ENCODE data around the gene HOXB5.

The HOXB5 gene

DNA sequence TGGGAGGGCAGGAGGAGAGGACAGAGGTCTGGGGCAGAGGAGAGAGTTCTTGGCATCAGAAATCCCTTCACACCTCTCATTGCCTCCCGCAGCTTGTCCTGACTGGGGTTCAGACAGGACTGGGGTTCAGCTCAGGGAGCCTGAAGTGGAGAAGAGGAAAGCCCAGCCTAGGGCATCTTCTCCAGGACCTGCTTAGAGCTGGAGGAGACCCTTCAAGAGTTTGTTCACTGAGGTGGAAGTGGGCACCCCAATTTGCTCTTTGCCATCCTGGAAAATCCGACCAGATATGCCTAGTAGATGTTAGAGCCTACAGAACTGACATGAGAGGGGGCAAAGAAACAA lies 5.5 kb downstream of the HOXB5 start:
- no peak for DNase-seq

DNA sequence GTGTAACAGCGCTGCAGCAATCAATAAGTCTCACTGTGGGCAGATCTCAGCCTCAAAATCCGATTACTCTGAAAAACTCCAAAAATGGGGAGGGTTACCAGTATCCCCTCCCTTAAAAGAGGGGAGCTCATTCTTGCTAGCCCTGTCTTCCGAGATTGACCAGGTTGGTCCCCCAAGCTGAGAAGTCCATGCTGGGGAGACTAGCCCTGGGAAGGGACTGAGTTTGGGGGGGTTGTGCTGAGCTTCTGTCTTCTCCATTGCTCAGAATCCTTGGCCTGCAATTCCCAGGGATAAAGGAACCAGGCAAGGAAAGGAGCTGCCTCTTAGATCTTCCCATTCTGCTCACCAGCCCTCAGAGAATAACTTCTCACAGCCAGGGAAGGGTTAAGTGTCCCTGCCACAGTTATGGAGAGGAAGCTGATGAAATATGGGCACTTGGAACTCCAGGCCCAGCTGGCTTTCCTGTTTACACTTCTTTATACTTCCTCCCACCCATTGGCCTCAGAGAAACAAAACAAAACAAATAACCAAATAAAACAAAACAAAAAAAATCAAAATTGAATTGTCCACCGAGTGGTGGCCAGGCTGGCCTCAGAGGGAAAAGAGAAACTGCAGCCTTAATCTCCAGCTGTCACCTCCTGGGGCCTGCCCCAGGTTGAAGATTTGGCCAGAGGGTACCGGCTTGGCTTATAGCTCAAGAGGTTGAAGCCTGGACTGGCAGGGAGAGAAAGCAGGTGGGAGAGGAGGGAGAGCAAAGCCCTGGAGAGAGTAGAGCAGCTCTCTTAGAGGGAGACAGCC lies 6.1 kb downstream of the HOXB5 start:
- DNase-seq, result no peak

- DNase-seq, result no peak
These were observed 7.0 kb downstream of the HOXB5 start for GRCh38 chr17:48586355-48587258.

- no peak for DNase-seq
These were observed 9.3 kb downstream of the HOXB5 start for GRCh38 chr17:48584223-48584741.

DNA sequence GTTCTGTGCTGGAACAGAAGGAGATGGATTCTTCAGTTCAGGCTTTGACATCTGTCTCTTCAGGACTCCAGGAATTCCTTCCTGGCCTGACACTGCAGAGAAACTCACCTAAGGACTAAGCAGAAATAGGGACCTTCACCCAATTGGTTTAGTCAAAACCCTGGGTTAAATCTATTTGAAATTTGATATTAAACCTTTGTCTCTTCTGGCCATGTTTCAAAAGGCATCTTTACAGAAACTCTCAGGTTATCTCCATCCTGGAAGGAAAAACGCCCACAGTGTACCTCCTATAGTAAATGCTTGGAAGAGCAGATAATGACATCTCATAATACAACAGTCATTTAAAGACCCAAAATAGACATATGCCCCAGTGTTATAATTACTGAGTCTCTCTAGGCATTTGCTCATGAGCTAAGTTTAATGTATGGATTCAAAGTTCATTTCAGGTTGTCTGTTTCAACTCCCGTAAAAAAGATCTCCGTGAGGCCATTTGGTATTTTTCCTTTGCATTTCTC lies 9.8 kb downstream of the HOXB5 start:
- DNase-seq, result no peak

GRCh38 chr17:48582750-48583069 lies 10.9 kb downstream of the HOXB5 start:
- DNase-seq, result no peak

GRCh38 chr17:48579760-48580554 lies 13.6 kb downstream of the HOXB5 start:
- DNase-seq, result no peak

- no peak for DNase-seq
These were observed 14.2 kb downstream of the HOXB5 start for GRCh38 chr17:48579471-48579759.

DNA sequence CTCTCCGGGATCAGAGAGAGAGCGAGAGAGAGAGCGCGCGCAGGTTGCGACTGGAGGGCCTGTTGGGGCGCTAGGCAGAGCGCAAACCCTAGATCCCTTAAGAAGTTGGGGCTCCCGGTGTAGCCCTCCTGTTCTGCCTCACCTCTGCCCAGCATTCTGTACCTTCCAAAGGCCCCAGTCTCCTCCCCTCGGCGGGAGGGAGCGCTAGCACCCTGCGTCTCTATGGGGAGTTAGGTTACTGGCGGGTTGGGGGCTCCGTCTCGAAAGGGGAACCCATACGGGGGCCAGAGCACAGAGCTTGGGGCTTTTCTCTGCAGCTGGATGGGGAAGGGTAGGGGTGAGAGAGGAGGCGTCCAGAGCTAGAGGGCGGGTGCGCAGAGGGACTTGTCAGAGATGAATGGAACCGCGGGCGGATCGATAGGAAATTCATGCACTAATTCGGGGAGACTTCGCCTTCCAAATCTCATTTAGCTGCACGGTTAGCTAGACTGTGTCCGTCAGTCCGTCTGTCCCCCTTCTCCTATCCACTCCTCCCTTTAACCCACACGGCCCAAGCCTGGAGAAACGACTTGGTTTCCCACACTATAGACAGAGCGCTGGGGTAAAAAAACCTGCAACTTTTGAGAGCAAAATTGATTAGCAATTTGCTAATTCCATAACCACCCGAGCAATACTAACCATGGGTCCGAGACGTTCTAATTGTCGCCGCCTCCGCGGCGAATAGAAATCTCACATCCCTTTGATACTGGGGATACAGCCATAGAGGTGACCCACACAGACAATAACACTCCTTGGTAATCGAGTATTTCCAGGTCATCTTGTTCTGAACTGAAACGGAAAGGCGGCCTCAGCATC lies 14.7 kb downstream of the HOXB5 start:
- no peak for DNase-seq

DNA sequence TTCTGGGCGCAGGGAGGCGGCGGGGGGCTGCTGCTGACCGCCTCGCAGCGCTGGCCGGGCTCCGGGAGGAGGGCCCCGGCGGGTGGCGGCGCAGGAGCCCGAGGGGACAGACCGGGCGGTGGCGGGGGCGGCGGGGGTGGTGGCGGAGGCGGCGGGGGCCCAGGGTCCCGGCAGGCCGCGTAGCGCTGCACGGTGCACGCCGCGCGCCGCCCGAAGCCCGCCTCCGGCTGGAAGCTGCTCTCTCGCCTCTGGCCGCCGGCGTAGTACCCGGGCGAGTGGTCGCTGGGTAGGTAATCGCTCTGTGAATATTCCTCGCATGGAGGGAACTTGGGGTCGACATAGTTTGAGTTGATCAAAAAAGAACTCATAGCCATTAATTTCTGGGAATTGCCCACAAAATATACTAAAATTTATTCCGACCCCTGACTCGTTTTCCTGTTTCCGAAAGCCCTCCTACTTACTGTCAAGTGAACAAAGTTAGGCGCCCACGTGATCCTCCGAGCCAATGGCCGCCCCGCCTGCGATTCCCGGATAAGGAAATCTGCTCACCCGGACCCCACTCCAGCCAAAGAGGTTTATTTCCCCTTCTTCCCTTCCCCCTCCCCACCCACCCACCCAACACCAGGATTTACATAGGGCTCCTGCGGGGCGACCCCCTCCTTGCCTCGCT lies 15.5 kb downstream of the HOXB5 start, which contains the start of gene HOXB4:
Gene HOXB4, minus strand, starts transcription at position 405 of the 670 bp plus-strand sequence. Its CDS starts 31 bp downstream, at position 374.
- no peak for DNase-seq

GRCh38 chr17:48577330-48577945 lies 16.1 kb downstream of the HOXB5 start:
- no peak for DNase-seq

GRCh38 chr17:48576479-48577309 lies 16.9 kb downstream of the HOXB5 start:
- no peak for DNase-seq

- DNase-seq, result no peak
These were observed 17.7 kb downstream of the HOXB5 start for GRCh38 chr17:48575673-48576478.

GRCh38 chr17:48575066-48575582 lies 18.5 kb downstream of the HOXB5 start:
- no peak for DNase-seq

DNA sequence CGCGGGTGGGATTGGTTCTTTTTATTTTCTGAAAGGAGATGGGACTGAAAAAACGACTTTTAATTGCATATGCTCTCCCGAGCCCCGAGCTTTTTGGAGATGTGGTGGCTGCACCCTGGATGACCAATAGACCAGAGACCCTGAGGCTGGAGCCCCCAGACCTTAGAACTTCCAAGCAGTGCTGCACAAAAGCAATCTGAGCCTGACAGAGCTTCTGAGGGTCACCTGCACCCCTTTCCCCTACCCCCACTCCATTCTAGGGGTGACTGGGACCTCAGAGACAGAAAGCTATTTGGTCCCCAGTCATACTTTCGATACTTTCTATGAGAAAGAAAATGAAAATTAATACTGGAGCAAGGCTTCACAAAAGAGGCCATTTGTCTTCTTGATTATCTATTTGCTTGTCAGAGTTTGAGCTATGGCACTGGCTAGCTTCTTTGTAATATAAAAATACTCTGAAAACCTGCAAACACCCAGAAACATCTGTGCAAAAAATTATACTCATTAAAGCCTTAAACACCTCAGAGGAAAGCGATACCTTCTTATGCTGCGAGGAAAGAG lies 19.0 kb downstream of the HOXB5 start:
- DNase-seq, result no peak

DNA sequence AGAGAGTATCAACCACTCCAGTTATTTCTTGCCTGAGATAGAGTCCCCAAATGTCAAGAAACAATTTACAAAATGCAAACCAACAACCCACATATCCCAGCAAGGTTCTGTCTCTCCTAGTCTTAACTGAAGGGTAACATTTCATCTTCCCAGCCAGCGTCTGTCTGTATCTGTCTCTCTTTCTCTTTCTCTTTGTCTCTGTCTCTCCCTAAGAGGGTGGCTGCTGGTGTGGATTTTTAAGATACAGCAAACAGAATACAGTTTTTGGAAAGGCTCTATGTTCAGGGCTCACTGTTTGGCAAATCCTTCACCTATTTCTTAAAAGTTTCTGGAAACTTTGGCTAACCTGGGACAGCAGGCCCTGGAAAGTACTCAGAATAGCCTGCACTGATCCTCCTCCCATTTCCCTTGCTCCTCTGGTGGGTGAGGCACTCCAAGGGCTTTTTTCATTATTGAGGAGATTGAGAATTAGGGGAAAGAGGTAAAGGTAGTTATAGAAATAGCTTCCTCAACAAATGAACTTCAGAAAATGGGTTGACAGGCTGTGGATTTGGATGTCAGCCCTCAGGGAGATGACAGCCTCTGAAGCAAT lies 21.7 kb downstream of the HOXB5 start:
- no peak for DNase-seq

DNA sequence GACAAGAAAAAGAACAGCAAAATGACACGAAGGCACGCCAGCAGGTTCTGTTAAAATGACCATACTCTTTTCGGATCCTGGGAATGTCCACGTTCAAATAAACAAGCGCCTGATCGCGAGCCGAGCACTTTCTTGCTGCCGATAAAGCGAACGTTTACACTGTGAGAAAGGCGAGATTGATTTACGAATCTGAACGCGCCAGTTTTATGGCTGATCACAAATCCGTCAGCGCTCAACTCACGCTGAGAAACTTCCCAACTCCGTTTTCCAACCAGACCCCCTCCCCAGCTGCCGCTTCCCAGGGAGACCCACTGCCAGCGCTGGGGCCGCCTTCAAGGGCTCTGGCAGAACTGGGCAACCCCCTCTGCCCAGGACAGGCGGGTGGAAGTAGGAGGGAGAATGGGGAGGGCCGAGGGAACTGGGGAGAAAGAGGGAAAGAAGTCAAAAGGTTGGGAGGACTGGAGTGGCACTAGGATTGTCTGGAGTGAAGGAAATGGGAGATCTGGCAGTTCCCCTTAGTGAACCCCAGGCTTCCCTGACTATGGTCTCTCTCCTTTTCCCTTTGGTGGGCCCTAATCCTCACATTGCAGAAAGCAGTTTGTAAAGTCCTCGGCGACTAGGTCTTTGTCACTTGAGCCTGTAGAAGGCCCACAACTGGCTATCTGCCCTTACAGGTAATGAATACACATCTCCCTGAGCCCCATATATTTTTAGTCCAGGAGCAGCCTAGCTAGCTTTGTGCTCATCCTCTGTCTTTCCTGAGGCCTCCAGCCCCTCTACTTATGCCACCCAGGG lies 22.4 kb downstream of the HOXB5 start:
- DNase-seq, result no peak
